22Rv1 (cell line): ENCODE results near the gene TRIO.

ENCODE experiments used
- ZFX ChIP-seq: fragments of 450-650 bp; IDR thresholded peaks from 2 replicates; pipeline ENCODE4 v1.6.1; 2017; ENCODE audit warnings: antibody characterized with exemption, borderline replicate concordance
- TF ChIP-seq, protein P1 (sequence below): fragments of 450-650 bp; IDR thresholded peaks from 2 replicates; pipeline ENCODE4 v1.5.1; 2017; ENCODE audit warnings: mild to moderate bottlenecking

DNA sequence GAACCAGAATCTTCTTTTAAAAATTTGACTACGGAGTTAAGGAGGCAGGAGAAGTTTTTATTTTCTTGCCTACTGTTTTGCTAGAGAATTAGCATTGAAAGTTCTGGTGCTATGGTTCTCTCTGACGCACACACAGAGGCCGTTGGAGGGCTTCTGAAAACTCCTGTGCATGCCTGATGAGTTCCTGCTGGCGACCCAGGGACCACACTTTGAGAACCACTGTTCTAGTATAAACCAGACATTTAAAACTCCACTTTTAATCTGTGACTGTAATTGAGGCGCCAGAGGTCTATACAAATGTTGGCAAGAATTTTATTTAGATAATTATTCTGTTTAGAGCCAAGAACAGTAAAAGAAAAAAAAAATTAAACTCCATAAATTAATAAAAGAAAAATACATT is 338.9 kb downstream of the TRIO start:
- TF ChIP-seq, protein P1, sequence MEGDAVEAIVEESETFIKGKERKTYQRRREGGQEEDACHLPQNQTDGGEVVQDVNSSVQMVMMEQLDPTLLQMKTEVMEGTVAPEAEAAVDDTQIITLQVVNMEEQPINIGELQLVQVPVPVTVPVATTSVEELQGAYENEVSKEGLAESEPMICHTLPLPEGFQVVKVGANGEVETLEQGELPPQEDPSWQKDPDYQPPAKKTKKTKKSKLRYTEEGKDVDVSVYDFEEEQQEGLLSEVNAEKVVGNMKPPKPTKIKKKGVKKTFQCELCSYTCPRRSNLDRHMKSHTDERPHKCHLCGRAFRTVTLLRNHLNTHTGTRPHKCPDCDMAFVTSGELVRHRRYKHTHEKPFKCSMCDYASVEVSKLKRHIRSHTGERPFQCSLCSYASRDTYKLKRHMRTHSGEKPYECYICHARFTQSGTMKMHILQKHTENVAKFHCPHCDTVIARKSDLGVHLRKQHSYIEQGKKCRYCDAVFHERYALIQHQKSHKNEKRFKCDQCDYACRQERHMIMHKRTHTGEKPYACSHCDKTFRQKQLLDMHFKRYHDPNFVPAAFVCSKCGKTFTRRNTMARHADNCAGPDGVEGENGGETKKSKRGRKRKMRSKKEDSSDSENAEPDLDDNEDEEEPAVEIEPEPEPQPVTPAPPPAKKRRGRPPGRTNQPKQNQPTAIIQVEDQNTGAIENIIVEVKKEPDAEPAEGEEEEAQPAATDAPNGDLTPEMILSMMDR = no peak
- TF ChIP-seq ZFX = no peak
